Glutamatergic neuron (in vitro differentiated cells): Measurements from ENCODE around the gene ZNF600. TPM values are rescaled to one million over a fixed set of nuclear protein-coding genes. Genes with fewer than 3 reads are reported as not detected.
"Not testable (repeated sequence)": the region's sequence is repeated elsewhere in the genome, so short reads cannot be mapped to it uniquely, and the experiment has no call there.

ENCODE experiments used
- DNase-seq: peaks from one replicate; pipeline ENCODE4 v3.0.0; 2022
- H3K27ac Mint-ChIP-seq: one replicate; pipeline ENCODE4 v1.8.0; 2020; ENCODE audit warnings: mild to moderate bottlenecking, mixed read lengths, inconsistent platforms; ENCODE audit not compliant: unreplicated experiment
- H3K27me3 Mint-ChIP-seq: one replicate; pipeline ENCODE4 v1.8.0; 2020; ENCODE audit warnings: mild to moderate bottlenecking, moderate library complexity, mixed read lengths, inconsistent platforms; ENCODE audit not compliant: unreplicated experiment
- H3K36me3 Mint-ChIP-seq: one replicate; pipeline ENCODE4 v1.8.0; 2020; ENCODE audit warnings: mild to moderate bottlenecking, mixed read lengths, inconsistent platforms; ENCODE audit not compliant: unreplicated experiment
- H3K4me1 Mint-ChIP-seq: one replicate; pipeline ENCODE4 v1.8.0; 2020; ENCODE audit warnings: mild to moderate bottlenecking, low read depth, mixed read lengths, inconsistent platforms; ENCODE audit not compliant: unreplicated experiment
- H3K4me3 Mint-ChIP-seq: one replicate; pipeline ENCODE4 v1.8.0; 2020; ENCODE audit warnings: mild to moderate bottlenecking, mixed read lengths, inconsistent platforms; ENCODE audit not compliant: unreplicated experiment
- H3K9me3 Mint-ChIP-seq: one replicate; pipeline ENCODE4 v1.8.0; 2020; ENCODE audit warnings: mild to moderate bottlenecking, moderate library complexity, mixed read lengths, inconsistent platforms; ENCODE audit not compliant: unreplicated experiment
- CTCF ChIP-seq: fragments of 200-600 bp; sonication (generic); IDR thresholded peaks from one replicate; pipeline ENCODE4 v1.5.0; 2021; ENCODE audit not compliant: partially characterized antibody, unreplicated experiment
- total RNA-seq: library from RNA; stranded (reverse); fragmentation: NEBNext Ultra II Directional; extraction: Animal tissue kit (Norgen Biotek cat#: 25700); gene quantifications from one replicate; pipeline ENCODE4 v1.2.1, GENCODE V29; 2021; ENCODE audit not compliant: unreplicated experiment

The ZNF600 gene
- total RNA-seq, 1 donor from 2014 or later: 13.2 TPM

GRCh38 chr19:52742516-52742915, 44.1 kb downstream of the ZNF600 start:
- Mint-ChIP-seq H3K9me3 (peaks cover 4% of the 10 kb centered on the region), H3K4me1 (peaks cover 2% of the 10 kb centered on the region), H3K36me3 (peaks cover 6% of the 10 kb centered on the region), H3K27ac (no peak overlapping the region), H3K27me3 (peaks cover 2% of the 10 kb centered on the region), H3K4me3 (no peak overlapping the region)
- TF ChIP-seq CTCF: no peak
- no peak for DNase-seq

GRCh38 chr19:52741951-52742485, 44.6 kb downstream of the ZNF600 start:
- H3K27me3 Mint-ChIP-seq: peaks cover 2% of the 10 kb centered on the region
- no peak for TF ChIP-seq CTCF
- DNase-seq: no peak
- H3K27ac Mint-ChIP-seq: no peak overlapping the region
- H3K4me3 Mint-ChIP-seq: no peak overlapping the region
- peaks cover 11% of the 10 kb centered on the region for H3K36me3 Mint-ChIP-seq
- peaks cover 2% of the 10 kb centered on the region for H3K4me1 Mint-ChIP-seq
- peaks cover 7% of the 10 kb centered on the region for H3K9me3 Mint-ChIP-seq

- H3K27me3 Mint-ChIP-seq, H3K4me1 Mint-ChIP-seq, H3K9me3 Mint-ChIP-seq, DNase-seq, H3K4me3 Mint-ChIP-seq, H3K27ac Mint-ChIP-seq: not testable (repeated sequence)
- peaks cover 14% of the 10 kb centered on the region for H3K36me3 Mint-ChIP-seq
Observed at GRCh38 chr19:52741371-52741770, 45.2 kb downstream of the ZNF600 start.

- H3K27me3 Mint-ChIP-seq: peaks cover 2% of the 10 kb centered on the region
- peaks cover 14% of the 10 kb centered on the region for H3K36me3 Mint-ChIP-seq
- DNase-seq: no peak
- H3K27ac Mint-ChIP-seq: no peak overlapping the region
- no peak overlapping the region for H3K4me3 Mint-ChIP-seq
- no peak for TF ChIP-seq CTCF
- H3K4me1 Mint-ChIP-seq: peaks cover 7% of the 10 kb centered on the region
- peaks cover 8% of the 10 kb centered on the region for H3K9me3 Mint-ChIP-seq
Observed at GRCh38 chr19:52739576-52739975, 47.0 kb downstream of the ZNF600 start.

- peak; percentile 58 for DNase-seq
- peaks cover 8% of the 10 kb centered on the region for H3K9me3 Mint-ChIP-seq
- H3K36me3 Mint-ChIP-seq: peaks cover 8% of the 10 kb centered on the region
- no peak for TF ChIP-seq CTCF
- H3K27me3 Mint-ChIP-seq: no peaks in the 10 kb centered on the region
- H3K4me3 Mint-ChIP-seq: peak overlapping the region; percentile 78
- H3K4me1 Mint-ChIP-seq: peaks cover 7% of the 10 kb centered on the region
- peak overlapping the region; percentile 96 for H3K27ac Mint-ChIP-seq
Observed at GRCh38 chr19:52735734-52736133, 50.9 kb downstream of the ZNF600 start.
